OCI-LY7 (cell line): ENCODE results near the gene TEX13B. TPM values are rescaled to one million over a fixed set of nuclear protein-coding genes. Genes with fewer than 3 reads are reported as not detected.
"Not testable (repeated sequence)": the region's sequence is repeated elsewhere in the genome, so short reads cannot be mapped to it uniquely, and the experiment has no call there.

ENCODE experiments used
- BruUV-seq: library from RNA; stranded (reverse); fragments of 400-500 nt; replicated peaks from 2 replicates; lab custom pipeline; 2021; lab: Mats Ljungman, UMichigan
- CTCF ChIA-PET: fragments of 300-600 bp; sonication (Branson Sonifier 250); formaldehyde crosslinking; loops from one replicate; lab custom pipeline; 2022; ENCODE audit warnings: antibody characterized with exemption; ENCODE audit not compliant: unreplicated experiment; lab: Charles Lee
- POLR2A ChIA-PET: fragments of 300-600 bp; sonication (Branson Sonifier 250); formaldehyde crosslinking; loops from one replicate; lab custom pipeline; 2022; ENCODE audit warnings: antibody characterized with exemption; lab: Charles Lee
- DNase-seq: peaks from one replicate; pipeline ENCODE4 v3.0.0-alpha.2; 2015; ENCODE audit warnings: low spot score
- H2AFZ ChIP-seq: fragments of 200-600 bp; sonication (generic), shearing (Covaris generic); 2 replicates; pipeline ENCODE4 v1.6.1; 2014; ENCODE audit warnings: mild to moderate bottlenecking, antibody characterized with exemption, low read length, moderate library complexity
- H3K27ac ChIP-seq: fragments of 200-600 bp; sonication (generic); 2 replicates; pipeline ENCODE4 v1.5.1; 2014; ENCODE audit warnings: mixed run types, low read depth, mild to moderate bottlenecking, moderate library complexity, low read length, inconsistent platforms; ENCODE audit not compliant: poor library complexity, severe bottlenecking
- H3K36me3 ChIP-seq: fragments of 200-600 bp; sonication (generic); 2 replicates; pipeline ENCODE4 v1.6.1; 2014; ENCODE audit warnings: mild to moderate bottlenecking, antibody characterized with exemption, low read length, moderate library complexity, mixed read lengths; ENCODE audit not compliant: insufficient read depth
- H3K4me1 ChIP-seq: fragments of 200-600 bp; sonication (generic); 2 replicates; pipeline ENCODE4 v1.5.1; 2014; ENCODE audit warnings: mild to moderate bottlenecking, low read length; ENCODE audit not compliant: insufficient read depth, poor library complexity, severe bottlenecking
- H3K4me2 ChIP-seq: fragments of 200-600 bp; sonication (generic); 2 replicates; pipeline ENCODE4 v1.6.1; 2014; ENCODE audit warnings: mild to moderate bottlenecking, low read length
- H3K4me3 ChIP-seq: fragments of 200-600 bp; sonication (generic); 2 replicates; pipeline ENCODE4 v1.5.1; 2014; ENCODE audit warnings: mild to moderate bottlenecking, low read depth, low read length; ENCODE audit not compliant: poor library complexity, severe bottlenecking
- H3K79me2 ChIP-seq: fragments of 200-600 bp; sonication (generic); 2 replicates; pipeline ENCODE4 v1.6.1; 2016; ENCODE audit warnings: low read depth, mild to moderate bottlenecking, low read length, moderate library complexity, mixed read lengths; ENCODE audit not compliant: insufficient read depth
- H3K9me2 ChIP-seq: fragments of 200-600 bp; sonication (generic); 2 replicates; pipeline ENCODE4 v1.6.1; 2016; ENCODE audit warnings: mild to moderate bottlenecking, low read length, mixed read lengths; ENCODE audit not compliant: insufficient read depth
- H3K9me3 ChIP-seq: fragments of 200-600 bp; sonication (generic); 2 replicates; pipeline ENCODE4 v1.6.1; 2014; ENCODE audit warnings: mild to moderate bottlenecking, mixed run types, low read length, mixed read lengths
- H4K20me1 ChIP-seq: fragments of 200-600 bp; sonication (generic); 2 replicates; pipeline ENCODE4 v1.6.1; 2014; ENCODE audit warnings: mild to moderate bottlenecking, antibody characterized with exemption, low read length, moderate library complexity, mixed read lengths; ENCODE audit not compliant: insufficient read depth
- CTCF ChIP-seq: fragments of 200-600 bp; sonication (generic); conservative IDR thresholded peaks from 2 replicates; pipeline ENCODE4 v1.5.1; 2014; ENCODE audit warnings: mild to moderate bottlenecking, antibody characterized with exemption, low read length, moderate library complexity, mixed read lengths
- EZH2phosphoT487 ChIP-seq: fragments of 200-600 bp; sonication (generic); IDR thresholded peaks from 2 replicates; pipeline ENCODE4 v1.6.1; 2018; ENCODE audit warnings: low read depth, borderline replicate concordance, mild to moderate bottlenecking, mixed run types, antibody characterized with exemption, low read length, moderate library complexity, mixed read lengths
- intact Hi-C: fragments of 100-400 bp; cut with micrococcal nuclease; formaldehyde crosslinking; loops from one replicate; pipeline ENCODE4 v1.10.0; 2022; ENCODE audit not compliant: unreplicated experiment
- total RNA-seq, 2 experiments: library from RNA; depleted of rRNA in 1 of 2; stranded (reverse); fragments of >200 nt in 1 of 2; shearing (Covaris generic) in 1 of 2; gene quantifications; 2 replicates each; pipeline ENCODE4 v1.2.3, GENCODE V29; 2014 to 2022

The TEX13B gene
- total RNA-seq, 2 experiments from 2014 or later, result not detected

- intact Hi-C loops, result no loop called here
- Histone ChIP-seq H2AFZ (no peak overlapping the region), H3K4me3 (no peak overlapping the region), H3K79me2 (no peaks in the 10 kb centered on the region), H3K4me1 (no peaks in the 10 kb centered on the region), H3K27ac (no peak overlapping the region), H3K4me2 (no peak overlapping the region), H4K20me1 (no peaks in the 10 kb centered on the region), H3K9me3 (no peaks in the 10 kb centered on the region), H3K9me2 (no peaks in the 10 kb centered on the region), H3K36me3 (no peaks in the 10 kb centered on the region)
- ChIA-PET POLR2A (interaction anchor here (0.7 kb wide), 1 partner anchor 1343 kb away, joined by 3 read pairs; no protein-coding TSS in a partner anchor), CTCF (no interaction called here)
- no TSS peak for BruUV-seq
- no peak for DNase-seq
- TF ChIP-seq EZH2phosphoT487 (no peak), CTCF (no peak)
Observed at GRCh38 chrX:107970073-107970472, 12.1 kb downstream of the TEX13B start.

GRCh38 chrX:107968623-107969022 is 13.5 kb downstream of the TEX13B start:
- Histone ChIP-seq H3K9me2 (no peaks in the 10 kb centered on the region), H3K27ac (no peak overlapping the region), H2AFZ (no peak overlapping the region), H3K36me3 (no peaks in the 10 kb centered on the region), H3K4me1 (no peaks in the 10 kb centered on the region), H3K4me2 (no peak overlapping the region), H3K79me2 (no peaks in the 10 kb centered on the region), H3K4me3 (no peak overlapping the region), H3K9me3 (no peaks in the 10 kb centered on the region), H4K20me1 (no peaks in the 10 kb centered on the region)
- ChIA-PET POLR2A (no interaction called here), CTCF (no interaction called here)
- no peak for TF ChIP-seq EZH2phosphoT487
- TF ChIP-seq CTCF, result no peak
- no peak for DNase-seq
- intact Hi-C loops, result no loop called here
- no TSS peak for BruUV-seq

- DNase-seq, H2AFZ ChIP-seq, H3K79me2 ChIP-seq, H4K20me1 ChIP-seq, CTCF ChIA-PET, H3K36me3 ChIP-seq, H3K4me2 ChIP-seq, H3K4me3 ChIP-seq, POLR2A ChIA-PET, intact Hi-C loops, BruUV-seq, H3K9me2 ChIP-seq, H3K4me1 ChIP-seq, H3K27ac ChIP-seq, H3K9me3 ChIP-seq: not testable (repeated sequence)
Observed at GRCh38 chrX:107955337-107955736, 26.8 kb downstream of the TEX13B start.
